Fibroblast of villous mesenchyme (primary cell): ENCODE data around the gene GRIA1. TPM values are rescaled to one million over a fixed set of nuclear protein-coding genes. Genes with fewer than 3 reads are reported as not detected.
A peak's percentile ranks its signal among the peaks of the same experiment; 100 is the strongest.
"Not testable (repeated sequence)": the region's sequence is repeated elsewhere in the genome, so short reads cannot be mapped to it uniquely, and the experiment has no call there.

Experiments
- DNase-seq: peaks from one replicate; pipeline ENCODE4 v3.0.0-alpha.2; 2010; ENCODE audit warnings: low read depth
- H3K4me3 ChIP-seq: 2 replicates; pipeline ENCODE4 v1.5.1; 2011; ENCODE audit warnings: low read depth, mild to moderate bottlenecking, low read length
- total RNA-seq: library from RNA; depleted of rRNA; stranded (reverse); fragments of >200 nt; gene quantifications from 2 replicates; pipeline ENCODE4 v1.2.3, GENCODE V29; 2012
- TF ChIP-seq, protein P1 (sequence below): IDR thresholded peaks from 2 replicates; pipeline ENCODE4 v1.5.1; 2012; ENCODE audit warnings: low read depth, mild to moderate bottlenecking, low read length; ENCODE audit not compliant: insufficient read depth

GRIA1 gene
- total RNA-seq, 1 donor, result 22.5 TPM

- no peak overlapping the region for H3K4me3 ChIP-seq
- TF ChIP-seq, protein P1, sequence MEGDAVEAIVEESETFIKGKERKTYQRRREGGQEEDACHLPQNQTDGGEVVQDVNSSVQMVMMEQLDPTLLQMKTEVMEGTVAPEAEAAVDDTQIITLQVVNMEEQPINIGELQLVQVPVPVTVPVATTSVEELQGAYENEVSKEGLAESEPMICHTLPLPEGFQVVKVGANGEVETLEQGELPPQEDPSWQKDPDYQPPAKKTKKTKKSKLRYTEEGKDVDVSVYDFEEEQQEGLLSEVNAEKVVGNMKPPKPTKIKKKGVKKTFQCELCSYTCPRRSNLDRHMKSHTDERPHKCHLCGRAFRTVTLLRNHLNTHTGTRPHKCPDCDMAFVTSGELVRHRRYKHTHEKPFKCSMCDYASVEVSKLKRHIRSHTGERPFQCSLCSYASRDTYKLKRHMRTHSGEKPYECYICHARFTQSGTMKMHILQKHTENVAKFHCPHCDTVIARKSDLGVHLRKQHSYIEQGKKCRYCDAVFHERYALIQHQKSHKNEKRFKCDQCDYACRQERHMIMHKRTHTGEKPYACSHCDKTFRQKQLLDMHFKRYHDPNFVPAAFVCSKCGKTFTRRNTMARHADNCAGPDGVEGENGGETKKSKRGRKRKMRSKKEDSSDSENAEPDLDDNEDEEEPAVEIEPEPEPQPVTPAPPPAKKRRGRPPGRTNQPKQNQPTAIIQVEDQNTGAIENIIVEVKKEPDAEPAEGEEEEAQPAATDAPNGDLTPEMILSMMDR, result peak; percentile 50
- peak; percentile 10 for DNase-seq
These were observed 221.3 kb downstream of the GRIA1 start for GRCh38 chr5:153711755-153712154.

DNA sequence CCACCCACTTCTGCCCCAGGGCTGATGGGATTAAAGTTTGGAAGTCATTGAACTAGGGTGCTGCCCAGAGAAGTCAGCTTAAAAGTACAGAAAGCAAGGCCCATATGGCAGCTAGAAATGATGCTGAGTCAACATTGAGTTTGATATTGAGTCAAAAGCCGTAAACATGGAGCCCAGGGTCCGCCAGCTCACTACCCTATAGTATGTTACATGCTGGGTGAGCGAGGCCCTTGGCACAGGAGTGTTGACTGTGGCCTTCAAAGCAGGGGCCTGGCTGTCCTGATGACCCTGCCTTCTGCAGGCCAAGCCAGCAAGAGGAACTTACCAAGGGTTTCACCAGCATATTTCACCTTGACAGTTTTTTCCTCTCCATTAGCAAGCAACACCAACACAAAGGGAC lies 222.5 kb downstream of the GRIA1 start:
- TF ChIP-seq, protein P1, result no peak
- no peak overlapping the region for H3K4me3 ChIP-seq
- DNase-seq, result no peak

DNA sequence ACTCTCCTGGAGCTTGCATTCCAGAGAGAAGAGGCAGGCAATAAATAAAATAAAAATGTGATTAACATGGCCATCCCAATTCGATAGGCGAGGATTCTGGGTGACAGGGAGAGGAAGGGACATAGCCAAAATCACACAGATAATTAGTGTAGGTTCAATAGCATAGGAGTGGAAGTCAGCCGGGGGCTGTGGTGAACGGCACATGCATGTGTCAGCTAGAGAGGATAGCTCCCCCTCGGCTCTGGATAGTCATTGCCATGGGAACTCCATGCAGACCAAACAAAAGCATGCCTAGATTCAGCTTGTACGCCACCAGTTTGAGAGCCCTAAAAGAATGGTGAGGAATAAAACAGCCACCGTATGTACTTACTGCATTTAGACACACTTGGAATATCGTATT lies 223.5 kb downstream of the GRIA1 start:
- no peak overlapping the region for H3K4me3 ChIP-seq
- TF ChIP-seq, protein P1, result no peak
- no peak for DNase-seq

GRCh38 chr5:153714798-153715197 lies 224.3 kb downstream of the GRIA1 start:
- TF ChIP-seq, protein P1, result no peak
- no peak for DNase-seq
- H3K4me3 ChIP-seq, result no peak overlapping the region

DNA sequence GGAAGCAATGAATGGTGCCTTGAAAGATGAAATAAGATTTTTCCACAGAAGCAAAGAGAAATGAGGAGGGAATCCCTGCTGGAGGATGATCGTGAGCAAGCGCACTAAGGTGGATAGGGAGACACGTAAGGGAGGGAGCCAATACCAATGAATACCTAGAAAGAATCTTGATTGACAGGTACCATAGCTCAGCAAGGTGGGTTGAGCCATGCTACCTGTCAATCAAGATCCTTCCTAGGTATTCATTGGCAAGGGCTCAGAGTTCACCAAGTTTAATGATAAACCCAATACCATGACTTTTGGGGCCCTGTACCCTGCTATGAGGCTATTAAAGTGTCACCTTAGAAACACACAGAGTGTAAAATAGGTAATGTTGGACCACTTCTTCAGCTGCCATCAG lies 226.8 kb downstream of the GRIA1 start:
- no peak overlapping the region for H3K4me3 ChIP-seq
- TF ChIP-seq, protein P1, result no peak
- no peak for DNase-seq

DNA sequence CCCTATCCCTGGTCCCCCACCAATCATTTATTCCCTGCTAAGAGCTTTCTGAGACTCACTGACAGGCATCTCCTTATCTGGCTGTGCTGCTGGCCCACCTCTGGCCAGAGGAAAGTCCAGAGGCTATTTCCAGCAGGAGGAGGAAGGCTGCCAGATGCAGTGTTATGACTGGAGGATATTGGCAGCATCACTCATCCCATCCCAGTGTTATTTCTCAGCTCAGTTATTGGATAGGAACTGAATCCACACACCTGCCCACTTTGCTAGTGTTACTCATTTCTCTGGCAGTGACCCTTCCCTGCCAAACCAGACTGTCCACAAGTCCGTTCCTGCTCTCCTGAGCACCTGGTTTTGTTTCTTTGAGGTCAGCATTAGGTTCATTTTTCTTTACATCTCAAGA lies 228.2 kb downstream of the GRIA1 start:
- no peak for DNase-seq
- TF ChIP-seq, protein P1, result no peak
- H3K4me3 ChIP-seq, result no peak overlapping the region

DNA sequence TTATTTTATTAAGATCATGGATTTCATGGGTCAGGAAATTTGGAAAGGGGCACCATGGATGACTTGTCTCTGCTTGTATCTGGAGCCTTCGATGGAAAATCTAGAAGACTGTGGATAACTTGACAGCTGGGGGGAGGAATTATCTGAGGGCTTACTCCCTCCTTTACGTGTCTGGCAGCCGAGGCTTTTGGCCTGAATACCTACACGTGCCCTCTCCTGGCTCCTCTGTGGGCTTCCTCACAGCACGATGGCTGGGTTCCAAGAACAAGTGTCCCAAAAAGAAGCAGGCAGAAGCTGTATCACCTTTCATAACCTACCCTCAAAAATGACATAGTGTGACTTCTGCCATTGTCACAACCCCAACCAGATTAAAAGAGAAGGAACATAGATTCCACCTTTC lies 228.9 kb downstream of the GRIA1 start:
- TF ChIP-seq, protein P1, result no peak
- H3K4me3 ChIP-seq, result no peak overlapping the region
- DNase-seq, result no peak

DNA sequence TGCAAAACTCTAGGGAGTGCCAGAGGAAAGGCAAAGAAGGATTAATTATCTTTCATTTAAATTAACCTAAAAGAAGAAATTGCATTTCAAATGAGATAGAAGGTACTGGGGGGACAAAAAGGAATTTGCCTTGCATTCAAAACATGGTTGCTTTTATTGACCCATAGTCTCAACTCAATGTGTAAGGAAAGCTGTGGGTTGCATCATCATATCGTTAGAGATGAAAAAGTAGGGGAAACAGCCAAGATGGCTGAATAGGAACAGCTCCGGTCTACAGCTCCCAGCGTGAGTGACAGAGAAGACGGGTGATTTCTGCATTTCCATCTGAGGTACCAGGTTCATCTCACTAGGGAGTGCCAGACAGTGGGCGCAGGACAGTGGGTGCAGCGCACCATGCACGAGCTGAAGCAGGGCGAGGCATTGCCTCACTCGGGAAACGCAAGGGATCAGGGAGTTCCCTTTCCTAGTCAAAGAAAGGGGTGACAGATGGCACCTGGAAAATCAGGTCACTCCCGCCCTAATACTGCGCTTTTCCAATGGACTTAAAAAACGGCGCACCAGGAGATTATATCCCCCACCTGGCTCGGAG lies 232.6 kb downstream of the GRIA1 start:
- not testable (repeated sequence) for H3K4me3 ChIP-seq, DNase-seq
